ENCODE measurements around the gene C1orf116.

C1orf116 gene

GRCh38 chr1:206992790-206993189 is 39.8 kb downstream of the C1orf116 start:
- DNase-seq (ENCODE audit: low read depth) = no peak

- no peak for DNase-seq (ENCODE audit: low read depth)
Measured at GRCh38 chr1:206987873-206988272, 44.7 kb downstream of the C1orf116 start.

GRCh38 chr1:206986885-206987284 is 45.7 kb downstream of the C1orf116 start:
- no peak for DNase-seq (ENCODE audit: low read depth)

- no peak for DNase-seq (ENCODE audit: low read depth)
Measured at GRCh38 chr1:206986402-206986801, 46.2 kb downstream of the C1orf116 start.

- DNase-seq (ENCODE audit: low read depth) = no peak
Measured at GRCh38 chr1:206985162-206985749, 47.3 kb downstream of the C1orf116 start.

GRCh38 chr1:206982216-206982615 is 50.3 kb downstream of the C1orf116 start:
- no peak for DNase-seq (ENCODE audit: low read depth)

- DNase-seq (ENCODE audit: low read depth) = no peak
Measured at GRCh38 chr1:206979379-206980043, 53.0 kb downstream of the C1orf116 start.

- DNase-seq (ENCODE audit: low read depth) = no peak
Measured at GRCh38 chr1:206978259-206978658, 54.3 kb downstream of the C1orf116 start.

GRCh38 chr1:206975306-206975705 is 57.2 kb downstream of the C1orf116 start:
- no peak for DNase-seq (ENCODE audit: low read depth)

- DNase-seq (ENCODE audit: low read depth) = no peak
Measured at GRCh38 chr1:206974140-206974539, 58.4 kb downstream of the C1orf116 start.

GRCh38 chr1:206972728-206973127 is 59.8 kb downstream of the C1orf116 start:
- no peak for DNase-seq (ENCODE audit: low read depth)

- no peak for DNase-seq (ENCODE audit: low read depth)
Measured at GRCh38 chr1:206971029-206971655, 61.4 kb downstream of the C1orf116 start.

- DNase-seq (ENCODE audit: low read depth) = no peak
Measured at GRCh38 chr1:206970446-206970845, 62.1 kb downstream of the C1orf116 start, which contains the start of gene FCAMR. TSS of gene FCAMR (minus strand) at chr1:206970460. CDS start at chr1:206970125, 335 bp downstream.

- DNase-seq (ENCODE audit: low read depth) = no peak
Measured at GRCh38 chr1:206969090-206969489, 63.5 kb downstream of the C1orf116 start.
